Heart left ventricle (tissue), 13 donors: ENCODE results near the gene PABPN1L.

Source experiments
- POLR2A ChIP-seq, 2 donors: fragments of 450-650 bp; IDR thresholded peaks; one replicate each; pipeline ENCODE4 v1.6.1; 2017; ENCODE audit warnings: antibody characterized with exemption in 2 of 2, mild to moderate bottlenecking in 2 of 2, moderate library complexity in 2 of 2
- TF ChIP-seq, protein P1 (sequence below), 12 donors: fragments of 200-600 bp; sonication (generic) in 4 of 12; IDR thresholded peaks; one replicate each; pipeline versions ENCODE4 v1.5.0 to v1.8.0; 2018 to 2022; ENCODE audit warnings: antibody characterized with exemption in 12 of 12, mild to moderate bottlenecking in 5 of 12
- donor health status: ischemic (EF 13 %, LVEDD 7.1; RV severe dilation, severe dysfunction).
- donor health status: DM: no; HTN: yes; CAD: no.
- donor health status: DM: no; HTN: no; CAD: no.
- donor health status: ischemic (EF 25% LVEDD 6.9; RV normal size, moderate dysfunction).
- donor health status: ischemic (EF 25% LVEDD 5.7; RV mildly dilated, moderate dysfunction).
- donor health status: ischemic (EF 35%, LVEDD 5.7; RV mildly dilated, moderate dysfunction).
- donor health status: nonischemic (EF 11% LVEDD 7.7; RV severe dilation, severe dysfunction).
- donor health status: DM: yes; HTN: yes; CAD: no.
- donor health status: PGD.
- donor health status: ischemic (EF 29% LVEDD 5.4; RV normal size, mild dysfunction).
- donor health status: nonischemic (EF 23%, LVEDD 6.1; RV moderate dilation, normal function).

- TF ChIP-seq, protein P1, sequence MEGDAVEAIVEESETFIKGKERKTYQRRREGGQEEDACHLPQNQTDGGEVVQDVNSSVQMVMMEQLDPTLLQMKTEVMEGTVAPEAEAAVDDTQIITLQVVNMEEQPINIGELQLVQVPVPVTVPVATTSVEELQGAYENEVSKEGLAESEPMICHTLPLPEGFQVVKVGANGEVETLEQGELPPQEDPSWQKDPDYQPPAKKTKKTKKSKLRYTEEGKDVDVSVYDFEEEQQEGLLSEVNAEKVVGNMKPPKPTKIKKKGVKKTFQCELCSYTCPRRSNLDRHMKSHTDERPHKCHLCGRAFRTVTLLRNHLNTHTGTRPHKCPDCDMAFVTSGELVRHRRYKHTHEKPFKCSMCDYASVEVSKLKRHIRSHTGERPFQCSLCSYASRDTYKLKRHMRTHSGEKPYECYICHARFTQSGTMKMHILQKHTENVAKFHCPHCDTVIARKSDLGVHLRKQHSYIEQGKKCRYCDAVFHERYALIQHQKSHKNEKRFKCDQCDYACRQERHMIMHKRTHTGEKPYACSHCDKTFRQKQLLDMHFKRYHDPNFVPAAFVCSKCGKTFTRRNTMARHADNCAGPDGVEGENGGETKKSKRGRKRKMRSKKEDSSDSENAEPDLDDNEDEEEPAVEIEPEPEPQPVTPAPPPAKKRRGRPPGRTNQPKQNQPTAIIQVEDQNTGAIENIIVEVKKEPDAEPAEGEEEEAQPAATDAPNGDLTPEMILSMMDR (IDR thresholded peaks at IDR 0.05): no peak
- no peak for TF ChIP-seq POLR2A (IDR thresholded peaks at IDR 0.05)
Measured at GRCh38 chr16:88816736-88817535, 49.5 kb downstream of the PABPN1L start.
